ENCODE data around the gene CHRNE.
A peak's percentile ranks its signal among the peaks of the same experiment; 100 is the strongest.
"Not testable (repeated sequence)": the region's sequence is repeated elsewhere in the genome, so short reads cannot be mapped to it uniquely, and the experiment has no call there.

Gene CHRNE

DNA sequence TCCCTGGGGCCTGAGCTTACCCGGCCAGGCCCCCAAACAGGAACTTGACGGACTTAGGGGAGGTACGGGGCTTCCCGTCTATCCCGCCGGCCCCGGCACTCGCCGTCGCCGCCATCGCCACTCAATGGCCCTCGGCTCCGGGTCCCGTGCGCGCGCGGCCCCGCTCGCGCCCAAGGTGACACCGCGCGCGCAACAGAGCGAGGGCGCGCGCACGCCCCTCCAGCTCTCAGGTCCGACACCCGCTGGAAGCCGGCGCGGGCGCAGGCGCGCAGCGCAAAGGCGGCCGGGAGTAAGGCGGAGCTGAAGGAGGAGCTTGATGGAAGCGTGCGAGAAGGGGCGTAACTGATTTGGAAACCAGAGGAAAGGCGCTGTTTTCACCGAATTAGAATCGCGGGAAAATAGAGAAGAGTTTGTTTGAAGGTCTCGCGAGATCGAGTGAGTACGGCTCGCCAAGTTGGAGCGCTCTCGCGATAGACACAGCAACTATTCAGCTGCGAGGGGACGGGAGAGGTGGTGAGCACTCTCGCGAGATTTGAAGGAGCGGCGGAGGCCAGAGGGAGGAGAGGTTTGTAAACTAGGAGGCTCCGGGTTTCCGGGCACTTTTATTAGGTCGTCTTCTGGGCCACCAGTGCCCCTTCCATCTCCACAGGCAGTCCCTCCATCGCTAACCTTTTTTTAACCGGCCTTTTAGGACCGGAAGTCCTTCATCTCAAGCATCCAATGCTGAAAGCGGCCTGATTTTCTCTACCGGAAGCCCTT lies 37.1 kb upstream of the CHRNE start, which contains the start of the genes RNF167 and SLC25A11:
Gene RNF167 (plus strand): TSS at position 473 of the 759 bp plus-strand sequence. CDS start 642 bp downstream, outside the sequence.
Gene SLC25A11 (minus strand): TSS at position 251 of the 759 bp plus-strand sequence. CDS start 136 bp downstream, at position 115.
- peak; percentile 87 to 93 for DNase-seq (ENCODE audit: low read depth in 2 of 2)

GRCh38 chr17:4939546-4939795 lies 36.6 kb upstream of the CHRNE start:
- DNase-seq (ENCODE audit: low read depth in 2 of 2), result no peak

DNA sequence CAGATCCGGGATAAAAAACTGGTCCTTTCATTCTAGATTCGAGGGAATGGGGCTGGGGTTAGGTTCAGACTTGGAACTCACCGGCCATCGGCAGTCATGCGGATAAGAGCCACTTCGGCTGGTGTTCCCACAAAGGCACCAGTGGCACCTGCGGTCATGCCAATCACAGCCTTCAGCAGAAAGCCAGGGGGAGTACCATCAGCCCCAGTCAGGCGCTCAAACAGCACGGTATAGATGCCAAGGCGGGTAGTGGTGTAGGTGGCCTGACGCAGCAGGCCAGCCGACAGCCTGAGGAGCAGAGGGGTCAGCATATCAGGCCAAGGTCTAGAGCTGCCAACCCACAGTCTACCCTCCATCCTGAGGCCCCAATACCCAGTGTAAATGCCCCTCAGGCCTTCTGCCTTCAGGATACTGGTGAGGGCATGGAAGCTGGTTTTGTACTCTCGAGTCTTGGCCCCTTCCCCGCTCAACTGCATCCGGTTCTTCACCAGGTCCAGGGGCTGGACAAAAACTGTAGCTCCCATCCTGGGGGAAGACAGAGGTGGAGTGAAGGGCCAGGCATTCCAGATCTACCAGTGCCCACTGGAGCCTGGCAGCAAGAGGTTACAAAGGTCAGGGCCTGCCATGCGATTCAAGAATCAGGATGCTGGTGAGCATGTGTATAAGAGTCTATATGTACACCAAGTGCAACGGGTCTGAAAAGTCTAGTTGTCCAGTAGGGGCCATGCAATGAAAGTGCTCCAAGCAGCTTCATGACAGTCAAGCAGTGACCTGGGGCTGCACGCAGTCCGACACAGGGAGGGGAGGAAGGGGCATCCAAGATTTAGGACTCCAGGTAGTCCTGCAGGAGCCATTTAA lies 36.0 kb upstream of the CHRNE start:
- no peak for DNase-seq (ENCODE audit: low read depth in 2 of 2)

DNA sequence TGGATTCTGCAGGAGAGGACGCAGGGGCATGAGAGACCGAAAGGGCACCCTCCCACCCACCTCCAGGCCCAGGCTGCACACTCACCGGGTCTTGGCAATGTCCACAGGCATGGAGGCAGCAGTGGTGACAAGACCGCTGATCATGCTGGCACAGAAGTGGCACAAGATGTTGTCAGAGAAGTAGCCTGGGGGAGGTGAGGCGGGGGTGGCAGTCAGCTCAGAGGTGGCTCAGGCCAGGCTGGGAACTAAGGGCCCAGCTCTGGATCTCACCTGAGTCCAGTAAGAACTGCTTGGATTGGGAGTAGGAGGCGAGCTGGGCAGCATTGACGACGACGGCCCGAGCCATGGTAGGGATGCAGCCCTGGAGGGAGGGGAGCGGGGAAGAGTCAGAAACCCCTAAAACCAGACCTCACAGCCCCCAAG lies 35.2 kb upstream of the CHRNE start:
- DNase-seq (ENCODE audit: low read depth in 2 of 2), result no peak

DNA sequence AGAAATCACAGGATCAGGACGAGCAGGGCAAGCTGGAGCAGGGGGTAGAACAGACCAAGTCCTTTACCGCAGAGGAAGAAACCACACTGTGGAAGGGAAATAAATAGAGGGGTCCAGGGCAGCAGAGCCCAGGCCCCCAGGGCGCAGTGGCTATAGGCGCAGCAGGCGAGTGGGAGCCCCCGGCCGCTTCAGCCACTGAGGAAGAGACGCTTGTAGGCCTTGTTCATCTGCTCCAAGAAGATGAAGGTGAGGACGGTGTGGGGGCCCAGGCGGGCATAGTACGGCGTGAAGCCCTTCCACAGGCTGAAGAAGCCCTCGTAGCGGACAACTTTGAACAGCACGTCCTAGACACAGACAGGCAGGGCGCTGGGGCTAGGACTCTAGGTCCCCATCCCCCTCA lies 34.7 kb upstream of the CHRNE start:
- no peak for DNase-seq (ENCODE audit: low read depth in 2 of 2)

DNA sequence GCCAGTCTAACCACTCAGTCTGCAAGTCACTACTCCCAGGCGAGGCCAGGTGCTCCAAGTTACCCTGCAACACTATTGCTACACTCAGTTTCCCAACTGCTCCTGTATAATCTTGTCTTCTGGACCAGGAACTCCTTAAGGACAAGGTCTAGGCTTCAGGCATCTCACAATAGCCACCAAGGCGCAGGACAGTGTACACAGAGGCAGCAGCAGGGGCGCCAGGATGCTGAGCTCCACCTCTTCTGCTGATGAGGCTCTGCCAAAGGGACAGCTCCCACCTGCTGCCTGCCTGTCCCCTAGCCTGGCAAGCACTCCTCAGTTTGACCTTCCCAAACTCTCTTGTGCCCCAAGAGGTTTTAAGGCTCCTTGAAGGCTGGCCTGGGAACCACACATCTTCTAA lies 33.5 kb upstream of the CHRNE start:
- no peak for DNase-seq (ENCODE audit: low read depth in 2 of 2)

- no peak for DNase-seq (ENCODE audit: low read depth in 2 of 2)
These were observed 32.8 kb upstream of the CHRNE start for GRCh38 chr17:4935650-4936049.

- DNase-seq (ENCODE audit: low read depth in 2 of 2), result no peak
These were observed 31.5 kb upstream of the CHRNE start for GRCh38 chr17:4934173-4934979.

GRCh38 chr17:4933646-4934045 lies 30.7 kb upstream of the CHRNE start:
- no peak for DNase-seq (ENCODE audit: low read depth in 2 of 2)

DNA sequence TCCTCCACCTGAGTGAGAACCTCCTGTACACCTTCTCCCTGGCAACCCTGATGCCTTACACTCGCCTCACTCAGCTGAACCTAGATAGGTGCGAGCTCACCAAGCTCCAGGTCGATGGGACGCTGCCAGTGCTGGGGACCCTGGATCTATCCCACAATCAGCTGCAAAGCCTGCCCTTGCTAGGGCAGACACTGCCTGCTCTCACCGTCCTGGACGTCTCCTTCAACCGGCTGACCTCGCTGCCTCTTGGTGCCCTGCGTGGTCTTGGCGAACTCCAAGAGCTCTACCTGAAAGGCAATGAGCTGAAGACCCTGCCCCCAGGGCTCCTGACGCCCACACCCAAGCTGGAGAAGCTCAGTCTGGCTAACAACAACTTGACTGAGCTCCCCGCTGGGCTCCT lies 29.9 kb upstream of the CHRNE start:
- no peak for DNase-seq (ENCODE audit: low read depth in 2 of 2)

- DNase-seq (ENCODE audit: low read depth in 2 of 2), result no peak
These were observed 29.1 kb upstream of the CHRNE start, which contains the start of gene GP1BA for GRCh38 chr17:4931963-4932362. GP1BA (plus strand) TSS chr17:4932277; CDS start chr17:4932605, 328 bp downstream.

- DNase-seq (ENCODE audit: low read depth in 2 of 2), result no peak
These were observed 26.0 kb upstream of the CHRNE start for GRCh38 chr17:4928881-4929280.

GRCh38 chr17:4926577-4927335 lies 23.9 kb upstream of the CHRNE start:
- not testable (repeated sequence) for DNase-seq (ENCODE audit: low read depth in 2 of 2)

DNA sequence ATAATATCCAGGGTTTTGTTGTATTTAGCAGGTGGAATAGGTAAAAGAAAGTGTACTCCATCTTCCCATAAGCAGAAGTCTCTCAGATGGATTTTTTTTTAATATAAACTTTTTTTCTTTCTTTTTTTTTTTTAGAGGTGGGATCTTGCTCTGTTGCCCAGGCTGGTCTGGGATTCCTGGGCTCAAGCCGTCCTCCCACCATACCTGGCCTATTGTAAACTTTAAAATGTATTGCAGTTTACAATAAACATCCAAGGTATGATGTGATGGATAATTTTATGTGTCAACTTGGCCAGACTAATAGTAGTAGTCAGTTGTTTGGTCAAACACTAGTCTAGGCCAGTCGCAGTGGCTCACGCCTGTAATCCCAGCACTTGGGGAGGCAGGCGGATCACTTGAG lies 18.4 kb upstream of the CHRNE start:
- no peak for DNase-seq (ENCODE audit: low read depth in 2 of 2)

DNA sequence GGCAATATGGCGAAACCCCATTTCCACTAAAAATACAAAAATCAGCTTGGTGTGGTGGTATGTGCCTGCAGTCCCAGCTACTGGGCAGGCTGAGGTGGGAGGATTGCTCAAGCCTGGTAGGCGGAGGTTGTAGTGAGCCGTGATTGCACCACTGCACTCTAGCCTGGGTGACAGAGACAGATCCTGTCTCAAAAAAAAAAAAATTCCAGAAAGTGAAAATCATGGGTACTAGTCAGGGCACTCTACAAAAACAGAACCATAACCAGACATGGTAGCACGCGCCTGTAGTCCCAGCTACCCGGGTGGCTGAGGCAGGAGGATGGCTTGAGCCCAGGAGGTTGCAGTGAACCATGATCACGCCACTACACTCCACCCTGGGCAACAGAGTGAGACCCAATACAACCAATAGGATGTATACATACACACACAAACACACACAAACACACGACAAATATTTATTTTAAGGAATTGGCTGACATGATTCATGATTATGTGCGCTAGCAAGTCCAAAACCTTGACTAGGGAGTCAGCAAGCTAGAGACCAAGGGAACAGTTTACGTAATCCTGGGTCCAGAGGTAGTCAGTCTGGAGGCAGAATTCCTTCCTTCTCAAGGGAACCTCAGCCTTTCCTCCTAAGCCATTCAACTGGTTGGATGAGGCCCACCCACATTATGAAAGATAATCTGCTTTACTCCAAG lies 17.6 kb upstream of the CHRNE start:
- DNase-seq (ENCODE audit: low read depth in 2 of 2), result no peak

DNA sequence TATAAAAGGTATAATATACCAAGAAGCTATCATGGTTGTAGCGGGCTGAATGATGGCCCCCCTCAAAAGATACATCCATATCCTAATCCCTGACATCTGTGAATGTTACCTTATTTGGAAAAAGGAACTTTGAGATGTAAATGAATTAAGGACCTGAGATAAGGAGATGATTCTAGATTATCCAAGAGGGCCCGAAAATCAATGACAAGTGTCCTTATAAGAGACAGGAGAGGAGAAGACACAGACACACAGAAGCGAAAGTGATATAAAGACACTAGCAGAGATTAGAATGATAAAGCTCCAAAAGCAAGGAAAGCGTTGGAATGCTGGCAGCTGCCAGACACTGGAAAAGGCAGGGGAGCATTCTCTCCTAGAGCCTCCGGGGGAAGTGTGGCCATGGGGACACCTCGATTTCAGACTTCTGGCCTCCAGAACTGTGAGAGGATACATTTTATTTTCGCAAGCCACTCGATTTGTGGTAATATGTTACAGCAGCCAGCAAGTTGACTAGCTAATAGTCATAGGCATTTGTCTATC lies 16.7 kb upstream of the CHRNE start:
- DNase-seq (ENCODE audit: low read depth in 2 of 2), result no peak

DNA sequence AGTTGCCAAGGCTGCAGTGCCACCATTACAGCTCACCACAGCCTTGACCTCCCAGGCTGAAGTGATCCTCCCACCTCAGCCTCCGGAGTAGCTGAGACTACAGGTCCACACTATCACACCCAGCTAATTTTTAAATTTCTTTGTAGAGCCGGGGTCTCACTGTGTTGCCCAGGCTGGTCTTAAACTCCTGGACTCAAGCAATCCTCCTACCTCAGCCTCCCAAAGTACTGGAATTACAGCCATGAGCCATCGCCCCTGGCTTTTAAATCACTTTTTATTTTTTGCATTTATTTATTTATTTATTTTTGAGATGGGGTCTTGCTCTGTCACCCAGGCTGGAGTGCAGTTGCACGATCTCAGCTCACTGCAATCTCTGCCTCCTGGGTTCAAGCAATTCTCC lies 11.7 kb upstream of the CHRNE start:
- not testable (repeated sequence) for DNase-seq (ENCODE audit: low read depth in 2 of 2)

DNA sequence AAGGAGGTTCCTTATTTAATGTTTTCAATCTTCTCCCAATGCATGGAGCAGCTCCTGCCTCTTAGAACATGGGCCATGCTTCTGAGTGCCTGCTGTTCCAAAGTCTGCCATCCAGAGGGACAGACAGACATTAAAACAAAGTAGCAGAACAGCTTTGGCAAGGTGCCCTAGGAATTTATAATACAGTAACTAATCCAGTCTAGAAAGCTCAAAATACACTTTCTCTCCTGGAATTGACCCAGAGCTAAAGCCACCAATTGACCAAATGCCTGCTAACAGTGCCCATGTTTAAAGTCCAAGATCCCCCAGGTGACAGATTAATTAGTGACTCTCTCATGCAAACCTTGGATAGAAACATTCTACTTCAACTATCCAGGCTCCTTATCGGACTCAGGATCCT lies 11.1 kb upstream of the CHRNE start:
- DNase-seq (ENCODE audit: low read depth in 2 of 2), result no peak

DNA sequence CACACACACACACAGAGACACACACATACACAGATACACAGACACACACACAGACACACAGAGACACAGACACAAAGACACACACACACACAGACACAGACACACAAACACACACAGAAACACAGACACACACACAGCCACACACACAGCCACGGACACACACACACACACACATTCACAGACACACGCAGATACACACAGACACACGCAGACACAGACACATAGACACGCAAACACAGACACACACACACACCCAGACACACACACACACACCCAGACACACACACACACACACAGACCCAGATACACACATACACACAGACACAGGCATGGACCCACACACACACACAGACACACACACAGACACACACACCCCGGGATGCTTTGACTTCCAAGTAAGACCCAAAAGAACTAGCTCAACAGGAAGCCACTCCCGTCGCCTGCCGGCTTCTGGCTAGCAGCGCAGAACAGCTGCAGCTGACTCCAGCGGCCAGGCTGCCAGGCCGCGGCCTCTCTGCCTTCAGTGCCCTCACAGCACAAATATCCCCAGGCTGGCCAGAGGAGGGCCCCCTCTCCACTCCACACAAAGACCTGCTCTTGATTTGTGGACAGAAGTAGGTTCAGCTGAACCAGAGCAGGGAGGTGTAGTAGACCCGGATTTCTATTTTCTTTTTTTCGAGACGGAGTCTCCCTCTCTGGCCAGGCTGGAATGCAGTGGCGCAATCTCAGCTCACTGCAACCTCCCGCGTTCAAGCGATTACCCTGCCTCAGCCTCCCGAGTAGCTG lies 6.0 kb upstream of the CHRNE start:
- DNase-seq (ENCODE audit: low read depth in 2 of 2), result peak; percentile 40 to 56

- no peak for DNase-seq (ENCODE audit: low read depth in 2 of 2)
These were observed 5.4 kb upstream of the CHRNE start for GRCh38 chr17:4908301-4908700.

Data from activated CD4-positive, alpha-beta T cell treated with anti-CD3 and anti-CD28 coated beads for 24 hours (primary cell).